ENCODE data around the gene PTPN22.

GRCh38 chr1:113809670-113810602 lies 61.6 kb downstream of the PTPN22 start:
- no peak for TF ChIP-seq CTCF (IDR thresholded peaks at IDR 0.05)
- no peak for TF ChIP-seq POLR2A (IDR thresholded peaks at IDR 0.05)

All from heart left ventricle (tissue), 13 donors.